Gastroesophageal sphincter (tissue), 3 donors: Measurements from ENCODE around the gene HS1BP3.

Experiments
- CTCF ChIP-seq, 4 experiments: fragments of 200-600 bp in 2 of 4; fragments of 450-650 bp in 2 of 4; sonication (generic) in 1 of 4; IDR thresholded peaks; one replicate each; pipeline ENCODE4 v1.5.1; 2017 to 2019; ENCODE audit warnings: antibody characterized with exemption in 4 of 4, mild to moderate bottlenecking in 2 of 4, moderate library complexity in 2 of 4
- POLR2A ChIP-seq, 2 donors: fragments of 450-650 bp; IDR thresholded peaks; one replicate each; pipeline ENCODE4 v1.6.1; 2017; ENCODE audit warnings: antibody characterized with exemption in 2 of 2, mild to moderate bottlenecking in 2 of 2, moderate library complexity in 1 of 2

- no peak for TF ChIP-seq POLR2A (IDR thresholded peaks at IDR 0.05)
- no peak for TF ChIP-seq CTCF (IDR thresholded peaks at IDR 0.05)
Observed at GRCh38 chr2:20638014-20638413, 12.9 kb downstream of the HS1BP3 start.
